ENCODE measurements around the gene IRS2.

The IRS2 gene

GRCh38 chr13:109717686-109718085 is 68.7 kb downstream of the IRS2 start:
- TF ChIP-seq CTCF (IDR thresholded peaks at IDR 0.05) = no peak
- Histone ChIP-seq H3K27me3 (no peaks in the 10 kb centered on the region), H3K4me1 (no peaks in the 10 kb centered on the region), H3K27ac (no peak overlapping the region), H3K4me3 (no peak overlapping the region), H3K9me3 (no peaks in the 10 kb centered on the region), H3K36me3 (no peaks in the 10 kb centered on the region)
- DNase-seq = no peak
- intact Hi-C loops (cut with DNase I; ENCODE audit: low total_unique reads) = no loop called here

- Histone ChIP-seq H3K27ac (no peak overlapping the region), H3K9me3 (no peaks in the 10 kb centered on the region), H3K27me3 (no peaks in the 10 kb centered on the region), H3K36me3 (no peaks in the 10 kb centered on the region), H3K4me3 (no peak overlapping the region), H3K4me1 (no peaks in the 10 kb centered on the region)
- no peak for TF ChIP-seq CTCF (IDR thresholded peaks at IDR 0.05)
- intact Hi-C loops (cut with DNase I; ENCODE audit: low total_unique reads) = no loop called here
- peak in 1 of 2 donors; percentile 61 for DNase-seq
These were observed 70.5 kb downstream of the IRS2 start for GRCh38 chr13:109715902-109716301.

- no peak for TF ChIP-seq CTCF (IDR thresholded peaks at IDR 0.05)
- DNase-seq = no peak
- Histone ChIP-seq H3K4me3 (no peak overlapping the region), H3K36me3 (no peaks in the 10 kb centered on the region), H3K9me3 (no peaks in the 10 kb centered on the region), H3K4me1 (no peaks in the 10 kb centered on the region), H3K27ac (no peak overlapping the region), H3K27me3 (no peaks in the 10 kb centered on the region)
- intact Hi-C loops (cut with DNase I; ENCODE audit: low total_unique reads) = no loop called here
These were observed 72.7 kb downstream of the IRS2 start for GRCh38 chr13:109713681-109714080.

- no peaks in the 10 kb centered on the region for H3K9me3 ChIP-seq
- no peak overlapping the region for H3K4me3 ChIP-seq
- intact Hi-C loops (cut with DNase I; ENCODE audit: low total_unique reads) = no loop called here
- no peak for TF ChIP-seq CTCF (IDR thresholded peaks at IDR 0.05)
- no peaks in the 10 kb centered on the region for H3K36me3 ChIP-seq
- no peaks in the 10 kb centered on the region for H3K4me1 ChIP-seq
- H3K27me3 ChIP-seq = no peaks in the 10 kb centered on the region
- no peak for DNase-seq
- no peak overlapping the region for H3K27ac ChIP-seq
These were observed 74.2 kb downstream of the IRS2 start for GRCh38 chr13:109712124-109712722.

- intact Hi-C loops (cut with DNase I; ENCODE audit: low total_unique reads) = no loop called here
- H3K4me1 ChIP-seq = peaks cover 0 to 6% (median 0%) of the 10 kb centered on the region in 4 donors
These were observed 78.4 kb downstream of the IRS2 start for GRCh38 chr13:109707742-109708617.

More at GRCh38 chr13:109707742-109708617, 78.4 kb downstream of the IRS2 start:
- Histone ChIP-seq H3K27me3 (no peaks in the 10 kb centered on the region), H3K9me3 (no peaks in the 10 kb centered on the region), H3K4me3 (no peak overlapping the region), H3K36me3 (no peaks in the 10 kb centered on the region), H3K27ac (no peak overlapping the region)
- no peak for TF ChIP-seq CTCF (IDR thresholded peaks at IDR 0.05)
- no peak for DNase-seq

All from tibial artery (tissue), 4 donors.